PC-3 (cell line): ENCODE results near the gene MPZL3.

ENCODE experiments used
- CTCF ChIP-seq: fragments of 300-600 bp; sonication (generic); conservative IDR thresholded peaks from 2 replicates; pipeline ENCODE4 v1.5.1; 2017; ENCODE audit warnings: antibody characterized with exemption, low read depth, mild to moderate bottlenecking, low read length
- EZH2 ChIP-seq: fragments of 300-600 bp; sonication (generic); IDR thresholded peaks from one replicate; pipeline ENCODE4 v1.6.1; 2017; ENCODE audit warnings: antibody characterized with exemption, mild to moderate bottlenecking, low read length; ENCODE audit not compliant: unreplicated experiment

GRCh38 chr11:118283037-118283636 lies 31.0 kb upstream of the MPZL3 start:
- TF ChIP-seq CTCF = no peak
- TF ChIP-seq EZH2 = no peak
